NK-92 treated with Interleukin-12 subunit alpha and Interleukin-12 subunit beta, amount 100 ng/mL, for 24 hours (cell line): Measurements from ENCODE around the gene ANGPT4.

Experiments
- DNase-seq: peaks from one replicate; lab custom pipeline; 2025; lab: John Stamatoyannopoulos, UW

The ANGPT4 gene

GRCh38 chr20:916125-916799 is at the start of gene ANGPT4:
ANGPT4 (minus strand) TSS chr20:916334; CDS start chr20:916214, 120 bp downstream.
- no peak for DNase-seq

- DNase-seq, result no peak
Observed at GRCh38 chr20:963795-964194, 47.7 kb upstream of the ANGPT4 start.

- DNase-seq, result no peak
Observed at GRCh38 chr20:962683-963082, 46.5 kb upstream of the ANGPT4 start.

- no peak for DNase-seq
Observed at GRCh38 chr20:962223-962622, 46.1 kb upstream of the ANGPT4 start.

GRCh38 chr20:961768-962167 is 45.6 kb upstream of the ANGPT4 start:
- DNase-seq, result no peak

- DNase-seq, result no peak
Observed at GRCh38 chr20:959996-960615, 44.0 kb upstream of the ANGPT4 start.

GRCh38 chr20:958936-959815 is 43.0 kb upstream of the ANGPT4 start:
- DNase-seq, result no peak

- DNase-seq, result no peak
Observed at GRCh38 chr20:957544-957943, 41.4 kb upstream of the ANGPT4 start.

- peak; percentile 42 for DNase-seq
Observed at GRCh38 chr20:956330-956951, 40.3 kb upstream of the ANGPT4 start.

GRCh38 chr20:955656-956055 is 39.5 kb upstream of the ANGPT4 start:
- DNase-seq, result no peak

GRCh38 chr20:955111-955510 is 39.0 kb upstream of the ANGPT4 start:
- no peak for DNase-seq

GRCh38 chr20:953742-954141 is 37.6 kb upstream of the ANGPT4 start:
- no peak for DNase-seq

GRCh38 chr20:952196-952795 is 36.2 kb upstream of the ANGPT4 start:
- no peak for DNase-seq

- no peak for DNase-seq
Observed at GRCh38 chr20:951384-952169, 35.4 kb upstream of the ANGPT4 start.

- no peak for DNase-seq
Observed at GRCh38 chr20:949717-950116, 33.6 kb upstream of the ANGPT4 start.

GRCh38 chr20:946826-947225 is 30.7 kb upstream of the ANGPT4 start:
- no peak for DNase-seq

GRCh38 chr20:945841-946240 is 29.7 kb upstream of the ANGPT4 start:
- DNase-seq, result no peak

- DNase-seq, result no peak
Observed at GRCh38 chr20:944774-945410, 28.8 kb upstream of the ANGPT4 start.

GRCh38 chr20:944148-944547 is 28.0 kb upstream of the ANGPT4 start:
- no peak for DNase-seq

- DNase-seq, result no peak
Observed at GRCh38 chr20:942611-943010, 26.5 kb upstream of the ANGPT4 start.

- DNase-seq, result no peak
Observed at GRCh38 chr20:940926-941325, 24.8 kb upstream of the ANGPT4 start.
